ENCODE measurements around the gene PLEKHS1.
A peak's percentile ranks its signal among the peaks of the same experiment; 100 is the strongest.

The PLEKHS1 gene

DNA sequence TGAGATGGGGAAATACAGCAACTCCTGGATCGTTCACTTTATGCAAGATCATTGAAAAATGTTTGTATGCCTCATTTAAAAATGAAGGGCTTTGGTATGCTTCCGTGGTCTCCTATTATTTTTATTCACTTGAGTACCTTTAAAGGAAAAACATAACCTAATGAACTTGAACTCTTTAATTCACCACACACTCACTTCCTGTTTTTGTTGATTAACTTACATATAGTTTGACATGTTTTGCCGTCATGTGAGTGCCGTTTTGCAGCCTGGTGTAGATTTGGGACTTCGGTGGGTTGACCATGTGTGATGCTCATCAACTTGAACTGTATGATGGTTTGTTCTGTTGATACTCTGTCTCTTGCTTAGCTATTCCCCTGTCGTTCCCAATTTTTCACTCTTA is 42.8 kb upstream of the PLEKHS1 start:
- Histone ChIP-seq H3K9ac (ENCODE audit: low read depth, low read length, poor library complexity) (no peak overlapping the region), H3K27me3 (ENCODE audit: control insufficient read depth in 3 of 3, insufficient read depth in 3 of 3, low read depth in 1 of 3, low read length in 3 of 3) (no peaks in the 10 kb centered on the region), H2AFZ (ENCODE audit: low read length) (peak overlapping the region; percentile 66), H2AK5ac (ENCODE audit: low read depth, low read length) (no peak overlapping the region), H2BK15ac (ENCODE audit: low read length) (no peak overlapping the region), H3K18ac (ENCODE audit: low read length) (no peak overlapping the region), H3K9me3 (replicated peaks in 1 of 2; ENCODE audit: control insufficient read depth in 2 of 2, insufficient read depth in 1 of 2, low read depth in 1 of 2, low read length in 2 of 2) (no peaks in the 10 kb centered on the region), H3K79me1 (ENCODE audit: low read depth, low read length) (no peaks in the 10 kb centered on the region), H4K8ac (ENCODE audit: low read depth, low read length) (no peak overlapping the region), H3K36me3 (replicated peaks in 1 of 2; ENCODE audit: control insufficient read depth in 2 of 2, insufficient read depth in 2 of 2, low read length in 2 of 2) (no peaks in the 10 kb centered on the region), H3K27ac (replicated peaks; ENCODE audit: low read length) (no peak overlapping the region), H3K14ac (ENCODE audit: low read length) (no peak overlapping the region), H2BK5ac (ENCODE audit: low read length) (no peak overlapping the region), H2BK120ac (ENCODE audit: low read depth, low read length) (no peak overlapping the region), H3K23ac (ENCODE audit: low read depth, low read length, poor library complexity) (no peak overlapping the region), H4K91ac (ENCODE audit: low read depth, low read length, poor library complexity) (no peak overlapping the region), H3K4me3 (ENCODE audit: low read length in 2 of 2) (no peak overlapping the region), H3K4me1 (ENCODE audit: control insufficient read depth in 2 of 2, insufficient read depth in 1 of 2, low read depth in 1 of 2, low read length in 2 of 2) (peaks cover 22 to 24% of the 10 kb centered on the region in 2 donors), H3K4ac (ENCODE audit: low read length) (no peak overlapping the region), H3K4me2 (ENCODE audit: insufficient read depth, low read length, poor library complexity, severe bottlenecking) (no peak overlapping the region), H2BK12ac (ENCODE audit: low read length) (no peak overlapping the region)
- DNase-seq (ENCODE audit: low spot score) = no peak
- WGBS, 2 donors (ENCODE audit: extremely low coverage in 2 of 2, insufficient read length in 2 of 2, insufficient replicate concordance in 1 of 2) = no CpG with 5 or more reads among the region's 6 CpGs

GRCh38 chr10:113709221-113709838 is 42.2 kb upstream of the PLEKHS1 start:
- H3K23ac ChIP-seq (ENCODE audit: low read depth, low read length, poor library complexity) = no peak overlapping the region
- peak overlapping the region; percentile 66 for H2AFZ ChIP-seq (ENCODE audit: low read length)
- H3K4me2 ChIP-seq (ENCODE audit: insufficient read depth, low read length, poor library complexity, severe bottlenecking) = no peak overlapping the region
- H2BK15ac ChIP-seq (ENCODE audit: low read length) = no peak overlapping the region
- no peak overlapping the region for H2BK12ac ChIP-seq (ENCODE audit: low read length)
- H4K91ac ChIP-seq (ENCODE audit: low read depth, low read length, poor library complexity) = no peak overlapping the region
- H3K9ac ChIP-seq (ENCODE audit: low read depth, low read length, poor library complexity) = no peak overlapping the region
- H3K36me3 ChIP-seq (replicated peaks in 1 of 2; ENCODE audit: control insufficient read depth in 2 of 2, insufficient read depth in 2 of 2, low read length in 2 of 2) = no peaks in the 10 kb centered on the region
- no peak overlapping the region for H2AK5ac ChIP-seq (ENCODE audit: low read depth, low read length)
- H3K14ac ChIP-seq (ENCODE audit: low read length) = no peak overlapping the region
- H2BK5ac ChIP-seq (ENCODE audit: low read length) = no peak overlapping the region
- no CpG with 5 or more reads among the region's 8 CpGs for WGBS, 2 donors (ENCODE audit: extremely low coverage in 2 of 2, insufficient read length in 2 of 2, insufficient replicate concordance in 1 of 2)
- peaks cover 0 to 2% of the 10 kb centered on the region in 2 donors for H3K9me3 ChIP-seq (replicated peaks in 1 of 2; ENCODE audit: control insufficient read depth in 2 of 2, insufficient read depth in 1 of 2, low read depth in 1 of 2, low read length in 2 of 2)
- peaks cover 22 to 24% of the 10 kb centered on the region in 2 donors for H3K4me1 ChIP-seq (ENCODE audit: control insufficient read depth in 2 of 2, insufficient read depth in 1 of 2, low read depth in 1 of 2, low read length in 2 of 2)
- no peak overlapping the region for H3K4ac ChIP-seq (ENCODE audit: low read length)
- H3K18ac ChIP-seq (ENCODE audit: low read length) = no peak overlapping the region
- H4K8ac ChIP-seq (ENCODE audit: low read depth, low read length) = no peak overlapping the region
- no peak overlapping the region for H2BK120ac ChIP-seq (ENCODE audit: low read depth, low read length)
- no peaks in the 10 kb centered on the region for H3K27me3 ChIP-seq (ENCODE audit: control insufficient read depth in 3 of 3, insufficient read depth in 3 of 3, low read depth in 1 of 3, low read length in 3 of 3)
- no peak overlapping the region for H3K27ac ChIP-seq (replicated peaks; ENCODE audit: low read length)
- H3K79me1 ChIP-seq (ENCODE audit: low read depth, low read length) = peaks cover 3% of the 10 kb centered on the region
- no peak for DNase-seq (ENCODE audit: low spot score)
- H3K4me3 ChIP-seq (ENCODE audit: low read length in 2 of 2) = peak overlapping the region in 1 of 2 donors; percentile 13

DNA sequence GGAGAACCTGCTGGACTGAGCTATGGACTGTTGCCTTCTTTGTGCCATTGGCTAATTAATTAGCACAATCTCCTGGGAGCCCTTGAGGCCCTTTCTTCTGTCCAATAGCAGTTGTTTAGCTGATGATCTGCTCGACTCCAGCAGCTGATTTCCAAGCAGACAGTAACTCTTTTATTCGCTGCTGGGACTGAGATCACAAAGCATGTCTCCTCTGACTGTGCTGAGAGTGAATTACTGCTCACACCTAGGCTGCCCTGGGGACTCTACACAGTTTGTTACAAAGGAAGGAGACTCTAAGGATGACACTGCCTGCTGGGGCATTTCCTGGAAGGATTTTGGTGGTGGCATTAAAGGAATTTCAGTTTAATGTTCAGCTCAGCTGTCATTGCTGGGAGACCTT is 40.3 kb upstream of the PLEKHS1 start:
- DNase-seq (ENCODE audit: low spot score) = no peak
- no CpG with 5 or more reads among the region's 2 CpGs for WGBS, 2 donors (ENCODE audit: extremely low coverage in 2 of 2, insufficient read length in 2 of 2, insufficient replicate concordance in 1 of 2)
- Histone ChIP-seq H3K4me3 (ENCODE audit: low read length in 2 of 2) (no peak overlapping the region), H2BK15ac (ENCODE audit: low read length) (no peak overlapping the region), H2AFZ (ENCODE audit: low read length) (no peak overlapping the region), H3K4me1 (ENCODE audit: control insufficient read depth in 2 of 2, insufficient read depth in 1 of 2, low read depth in 1 of 2, low read length in 2 of 2) (peaks cover 18 to 24% of the 10 kb centered on the region in 2 donors), H3K9ac (ENCODE audit: low read depth, low read length, poor library complexity) (no peak overlapping the region), H3K4ac (ENCODE audit: low read length) (no peak overlapping the region), H3K79me1 (ENCODE audit: low read depth, low read length) (peaks cover 3% of the 10 kb centered on the region), H2BK5ac (ENCODE audit: low read length) (no peak overlapping the region), H3K14ac (ENCODE audit: low read length) (no peak overlapping the region), H2BK12ac (ENCODE audit: low read length) (no peak overlapping the region), H3K27ac (replicated peaks; ENCODE audit: low read length) (peak overlapping the region; percentile 74), H3K4me2 (ENCODE audit: insufficient read depth, low read length, poor library complexity, severe bottlenecking) (no peak overlapping the region), H3K18ac (ENCODE audit: low read length) (peak overlapping the region; percentile 36), H3K27me3 (ENCODE audit: control insufficient read depth in 3 of 3, insufficient read depth in 3 of 3, low read depth in 1 of 3, low read length in 3 of 3) (no peaks in the 10 kb centered on the region), H4K91ac (ENCODE audit: low read depth, low read length, poor library complexity) (no peak overlapping the region), H3K9me3 (replicated peaks in 1 of 2; ENCODE audit: control insufficient read depth in 2 of 2, insufficient read depth in 1 of 2, low read depth in 1 of 2, low read length in 2 of 2) (peaks cover 0 to 2% of the 10 kb centered on the region in 2 donors), H4K8ac (ENCODE audit: low read depth, low read length) (no peak overlapping the region), H3K23ac (ENCODE audit: low read depth, low read length, poor library complexity) (no peak overlapping the region), H2AK5ac (ENCODE audit: low read depth, low read length) (peak overlapping the region; percentile 9), H3K36me3 (replicated peaks in 1 of 2; ENCODE audit: control insufficient read depth in 2 of 2, insufficient read depth in 2 of 2, low read length in 2 of 2) (peaks cover 0 to 2% of the 10 kb centered on the region in 2 donors), H2BK120ac (ENCODE audit: low read depth, low read length) (peak overlapping the region; percentile 77)

DNA sequence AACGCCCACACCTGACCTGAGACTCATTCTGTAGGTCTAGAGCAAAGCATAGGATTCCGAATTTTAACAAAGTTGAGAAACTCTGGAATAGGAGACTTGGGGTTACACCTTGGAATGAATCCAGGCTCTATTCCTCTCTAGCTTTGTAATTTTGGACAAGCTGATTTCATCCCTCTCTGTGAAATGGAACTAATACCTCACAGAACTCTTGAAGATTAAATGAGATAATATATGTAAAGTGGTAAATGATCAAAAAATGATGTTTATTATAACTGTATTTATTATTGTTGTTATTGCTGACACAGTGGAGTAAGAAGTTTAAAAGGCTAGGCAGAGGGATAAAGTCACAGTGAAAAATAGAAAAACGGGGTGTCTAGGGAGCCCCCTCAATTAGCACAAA is 39.5 kb upstream of the PLEKHS1 start:
- no peak overlapping the region for H2AFZ ChIP-seq (ENCODE audit: low read length)
- no peak overlapping the region for H3K4me3 ChIP-seq (ENCODE audit: low read length in 2 of 2)
- no peak overlapping the region for H3K4me2 ChIP-seq (ENCODE audit: insufficient read depth, low read length, poor library complexity, severe bottlenecking)
- peaks cover 0 to 2% of the 10 kb centered on the region in 2 donors for H3K9me3 ChIP-seq (replicated peaks in 1 of 2; ENCODE audit: control insufficient read depth in 2 of 2, insufficient read depth in 1 of 2, low read depth in 1 of 2, low read length in 2 of 2)
- no peak overlapping the region for H3K27ac ChIP-seq (replicated peaks; ENCODE audit: low read length)
- H3K18ac ChIP-seq (ENCODE audit: low read length) = no peak overlapping the region
- H2BK15ac ChIP-seq (ENCODE audit: low read length) = no peak overlapping the region
- H3K4ac ChIP-seq (ENCODE audit: low read length) = no peak overlapping the region
- no peak overlapping the region for H3K9ac ChIP-seq (ENCODE audit: low read depth, low read length, poor library complexity)
- H2BK12ac ChIP-seq (ENCODE audit: low read length) = no peak overlapping the region
- H2AK5ac ChIP-seq (ENCODE audit: low read depth, low read length) = no peak overlapping the region
- WGBS, 2 donors (ENCODE audit: extremely low coverage in 2 of 2, insufficient read length in 2 of 2, insufficient replicate concordance in 1 of 2) = no CpG with 5 or more reads among the region's 3 CpGs
- H2BK5ac ChIP-seq (ENCODE audit: low read length) = no peak overlapping the region
- no peak for DNase-seq (ENCODE audit: low spot score)
- no peaks in the 10 kb centered on the region for H3K27me3 ChIP-seq (ENCODE audit: control insufficient read depth in 3 of 3, insufficient read depth in 3 of 3, low read depth in 1 of 3, low read length in 3 of 3)
- no peak overlapping the region for H4K8ac ChIP-seq (ENCODE audit: low read depth, low read length)
- H3K14ac ChIP-seq (ENCODE audit: low read length) = no peak overlapping the region
- H2BK120ac ChIP-seq (ENCODE audit: low read depth, low read length) = peak overlapping the region; percentile 77
- H3K36me3 ChIP-seq (replicated peaks in 1 of 2; ENCODE audit: control insufficient read depth in 2 of 2, insufficient read depth in 2 of 2, low read length in 2 of 2) = peaks cover 0 to 2% of the 10 kb centered on the region in 2 donors
- peaks cover 3% of the 10 kb centered on the region for H3K79me1 ChIP-seq (ENCODE audit: low read depth, low read length)
- H4K91ac ChIP-seq (ENCODE audit: low read depth, low read length, poor library complexity) = no peak overlapping the region
- no peak overlapping the region for H3K23ac ChIP-seq (ENCODE audit: low read depth, low read length, poor library complexity)
- peaks cover 18 to 24% of the 10 kb centered on the region in 2 donors for H3K4me1 ChIP-seq (ENCODE audit: control insufficient read depth in 2 of 2, insufficient read depth in 1 of 2, low read depth in 1 of 2, low read length in 2 of 2)
